Upper lobe of left lung (tissue), 6 donors: Measurements from ENCODE around the gene IRS1. TPM values are rescaled to one million over a fixed set of nuclear protein-coding genes. Genes with fewer than 3 reads are reported as not detected.

Experiments used
- ATAC-seq, 2 donors: fragments of 200-7000 bp; cut with Tn5 transposase; one replicate each; pipeline ENCODE4 v1.9.1; 2022; ENCODE audit warnings: mild to moderate bottlenecking in 2 of 2, moderate library complexity in 2 of 2; ENCODE audit not compliant: low FRiP score in 2 of 2
- DNase-seq, 2 donors: peaks; one replicate each; pipeline ENCODE4 v3.0.0-alpha.2; 2019 to 2020
- H3K27ac ChIP-seq, 4 donors: fragments of 200-600 bp; sonication (generic); one replicate each; pipeline ENCODE4 v1.5.1; 2016 to 2019
- H3K27me3 ChIP-seq, 4 donors: fragments of 200-600 bp; sonication (generic); one replicate each; pipeline ENCODE4 v1.5.1; 2017 to 2019
- H3K36me3 ChIP-seq, 4 donors: fragments of 200-600 bp; sonication (generic); one replicate each; pipeline ENCODE4 v1.5.1; 2016 to 2019
- H3K4me1 ChIP-seq, 4 donors: fragments of 200-600 bp; sonication (generic); one replicate each; pipeline ENCODE4 v1.5.1; 2018 to 2019
- H3K4me3 ChIP-seq, 4 donors: fragments of 200-600 bp; sonication (generic); one replicate each; pipeline ENCODE4 v1.5.1; 2017 to 2019; ENCODE audit warnings: mild to moderate bottlenecking in 2 of 4, moderate library complexity in 1 of 4
- H3K9me3 ChIP-seq, 4 donors: fragments of 200-600 bp; sonication (generic); one replicate each; pipeline ENCODE4 v1.5.1; 2018 to 2019
- CTCF ChIP-seq, 6 experiments: fragments of 450-650 bp in 4 of 6; fragments of 200-600 bp in 2 of 6; sonication (generic) in 2 of 6; IDR thresholded peaks; one replicate each; pipeline ENCODE4 v1.5.1; 2016 to 2019; ENCODE audit warnings: antibody characterized with exemption in 6 of 6
- EP300 ChIP-seq, 4 donors: sonication (generic); formaldehyde crosslinking; IDR thresholded peaks; one replicate each; pipeline ENCODE4 v1.5.1; 2017; ENCODE audit warnings: antibody characterized with exemption in 4 of 4, control low read depth in 2 of 4
- POLR2A ChIP-seq, 4 donors: fragments of 450-650 bp; IDR thresholded peaks; one replicate each; pipeline ENCODE4 v1.5.1; 2016 to 2017; ENCODE audit warnings: antibody characterized with exemption in 4 of 4, mild to moderate bottlenecking in 2 of 4
- POLR2AphosphoS5 ChIP-seq, 2 donors: sonication (generic); formaldehyde crosslinking; IDR thresholded peaks; one replicate each; pipeline ENCODE4 v1.5.1; 2017; ENCODE audit warnings: antibody characterized with exemption in 2 of 2
- WGBS, 2 donors: methylation state at CpG; one replicate each; pipeline ENCODE4 v1.1.5; 2017 to 2018; 5-methylcytosine and 5-hydroxymethylcytosine counted together
- total RNA-seq, 6 donors: library from RNA; depleted of rRNA in 4 of 6; stranded (reverse); fragments of >200 nt in 4 of 6; gene quantifications; one replicate each; pipeline versions ENCODE4 v1.1.0 to v1.2.1, GENCODE V29; 2016 to 2021
- donor health status: DM: no; HTN: no; CAD: no; lungs with moderate emphysema.
- donor health status: DM: no; HTN: yes; CAD: no; lungs with severe emphysema.

Gene IRS1
- total RNA-seq, 6 donors from 2014 or later: 9.3 to 14.3 (median 12.4) TPM

DNA sequence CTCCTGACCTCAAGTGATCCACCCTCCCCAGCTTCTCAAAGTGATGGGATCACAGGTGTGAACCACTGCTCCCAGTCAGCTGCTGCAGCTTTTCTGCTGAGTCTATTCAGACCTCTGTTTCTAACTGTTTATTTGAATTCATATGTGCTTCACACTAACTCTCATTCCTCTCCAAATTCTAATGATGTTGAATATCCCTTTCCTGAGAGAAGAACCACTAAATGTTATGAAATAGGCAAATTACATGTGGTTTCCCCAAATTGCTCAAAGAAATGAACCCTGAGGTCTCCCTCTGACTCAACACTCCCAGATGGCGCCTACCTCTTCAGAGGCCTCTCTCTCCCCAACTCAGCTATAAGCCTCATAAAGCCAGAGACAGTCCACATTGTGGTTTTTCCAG is 98.6 kb downstream of the IRS1 start:
- Histone ChIP-seq H3K4me3 (no peak overlapping the region), H3K36me3 (no peaks in the 10 kb centered on the region), H3K27ac (no peak overlapping the region), H3K9me3 (no peaks in the 10 kb centered on the region), H3K4me1 (no peaks in the 10 kb centered on the region), H3K27me3 (no peaks in the 10 kb centered on the region)
- DNase-seq (no peak), ATAC-seq (no peak)
- TF ChIP-seq POLR2A (IDR thresholded peaks at IDR 0.05): no peak
- no peak for TF ChIP-seq CTCF (IDR thresholded peaks at IDR 0.05)
- no peak for TF ChIP-seq EP300 (IDR thresholded peaks at IDR 0.05)
- no peak for TF ChIP-seq POLR2AphosphoS5 (IDR thresholded peaks at IDR 0.05)
- 61 to 82% methylated on average over 1 of the region's 1 CpG for WGBS, 2 donors

DNA sequence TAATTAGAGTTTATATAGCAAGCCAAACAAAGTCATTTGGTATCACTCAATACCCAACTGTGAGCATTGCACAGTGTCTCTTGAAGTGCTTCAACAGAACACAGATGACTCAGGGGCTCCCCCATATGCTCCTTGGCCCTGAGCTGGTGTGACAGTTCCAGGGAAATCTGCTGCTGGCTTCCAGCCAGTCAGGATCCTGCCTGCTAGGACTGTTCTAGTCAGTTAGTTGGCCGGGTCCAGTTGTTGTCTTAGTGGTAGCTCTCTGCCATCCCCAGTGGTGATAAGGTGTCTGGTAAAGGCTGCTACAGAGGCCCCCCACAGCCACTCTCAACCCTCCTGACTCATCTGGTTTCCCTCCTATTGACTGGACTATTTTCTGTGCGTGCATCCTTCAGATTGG is 100.3 kb downstream of the IRS1 start:
- Histone ChIP-seq H3K9me3 (no peaks in the 10 kb centered on the region), H3K27ac (no peak overlapping the region), H3K4me1 (peaks cover 0 to 1% (median 0%) of the 10 kb centered on the region in 4 donors), H3K4me3 (no peak overlapping the region), H3K36me3 (no peaks in the 10 kb centered on the region), H3K27me3 (no peaks in the 10 kb centered on the region)
- WGBS, 2 donors: 77 to 83% methylated on average over 1 to 2 of the region's 2 CpGs
- ATAC-seq (peak; percentile 68 to 71), DNase-seq (peak in 1 of 2 donors; percentile 28)
- TF ChIP-seq POLR2AphosphoS5 (IDR thresholded peaks at IDR 0.05) (peak in 1 of 2 donors; percentile 25), EP300 (IDR thresholded peaks at IDR 0.05) (no peak)

GRCh38 chr2:226698671-226699070 is 100.9 kb downstream of the IRS1 start:
- no peak for ATAC-seq
- no peaks in the 10 kb centered on the region for H3K9me3 ChIP-seq
- no peak for TF ChIP-seq POLR2A (IDR thresholded peaks at IDR 0.05)
- no peak for TF ChIP-seq EP300 (IDR thresholded peaks at IDR 0.05)
- TF ChIP-seq POLR2AphosphoS5 (IDR thresholded peaks at IDR 0.05): no peak
- TF ChIP-seq CTCF (IDR thresholded peaks at IDR 0.05): no peak
- no peak for DNase-seq
- H3K4me1 ChIP-seq: peaks cover 0 to 5% (median 4%) of the 10 kb centered on the region in 4 donors
- no peaks in the 10 kb centered on the region for H3K27me3 ChIP-seq
- H3K4me3 ChIP-seq: no peak overlapping the region
- H3K36me3 ChIP-seq: no peaks in the 10 kb centered on the region
- no peak overlapping the region for H3K27ac ChIP-seq

- Histone ChIP-seq H3K9me3 (no peaks in the 10 kb centered on the region), H3K36me3 (no peaks in the 10 kb centered on the region), H3K4me3 (no peak overlapping the region), H3K27ac (no peak overlapping the region), H3K4me1 (peaks cover 5 to 22% (median 9%) of the 10 kb centered on the region in 4 donors), H3K27me3 (no peaks in the 10 kb centered on the region)
- 81 to 88% methylated on average over 4 of the region's 4 CpGs for WGBS, 2 donors
- no peak for ATAC-seq
- TF ChIP-seq EP300 (IDR thresholded peaks at IDR 0.05): no peak
- no peak for TF ChIP-seq POLR2A (IDR thresholded peaks at IDR 0.05)
- TF ChIP-seq POLR2AphosphoS5 (IDR thresholded peaks at IDR 0.05): no peak
- TF ChIP-seq CTCF (IDR thresholded peaks at IDR 0.05): no peak
- no peak for DNase-seq
These were observed 104.9 kb downstream of the IRS1 start for GRCh38 chr2:226694586-226695284.

- no peaks in the 10 kb centered on the region for H3K36me3 ChIP-seq
- H3K4me1 ChIP-seq: peaks cover 5 to 22% (median 9%) of the 10 kb centered on the region in 4 donors
- WGBS, 2 donors: 33 to 38% methylated on average over 4 of the region's 4 CpGs
- DNase-seq: no peak
- ATAC-seq: no peak
- no peak overlapping the region for H3K27ac ChIP-seq
- H3K4me3 ChIP-seq: no peak overlapping the region
- no peaks in the 10 kb centered on the region for H3K27me3 ChIP-seq
- H3K9me3 ChIP-seq: no peaks in the 10 kb centered on the region
- no peak for TF ChIP-seq EP300 (IDR thresholded peaks at IDR 0.05)
- no peak for TF ChIP-seq CTCF (IDR thresholded peaks at IDR 0.05)
- no peak for TF ChIP-seq POLR2AphosphoS5 (IDR thresholded peaks at IDR 0.05)
- TF ChIP-seq POLR2A (IDR thresholded peaks at IDR 0.05): no peak
These were observed 105.5 kb downstream of the IRS1 start for GRCh38 chr2:226694149-226694548.
